HG03060 (cell line): ENCODE results near the gene HOGA1.
A peak's percentile ranks its signal among the peaks of the same experiment; 100 is the strongest.
"Not testable (repeated sequence)": the region's sequence is repeated elsewhere in the genome, so short reads cannot be mapped to it uniquely, and the experiment has no call there.

Experiments used
- ATAC-seq: cut with Tn5 transposase; IDR thresholded peaks from one replicate; pipeline ENCODE4 v1.9.1; 2021; ENCODE audit warnings: low read depth, moderate number of reproducible peaks; ENCODE audit not compliant: unreplicated experiment

The HOGA1 gene

GRCh38 chr10:97601268-97602215 lies 17.4 kb downstream of the HOGA1 start:
- ATAC-seq = no peak

GRCh38 chr10:97607095-97607636 lies 23.0 kb downstream of the HOGA1 start:
- no peak for ATAC-seq

GRCh38 chr10:97608991-97609561 lies 24.9 kb downstream of the HOGA1 start:
- no peak for ATAC-seq

- ATAC-seq = no peak
These were observed 27.3 kb downstream of the HOGA1 start for GRCh38 chr10:97611473-97611872.

DNA sequence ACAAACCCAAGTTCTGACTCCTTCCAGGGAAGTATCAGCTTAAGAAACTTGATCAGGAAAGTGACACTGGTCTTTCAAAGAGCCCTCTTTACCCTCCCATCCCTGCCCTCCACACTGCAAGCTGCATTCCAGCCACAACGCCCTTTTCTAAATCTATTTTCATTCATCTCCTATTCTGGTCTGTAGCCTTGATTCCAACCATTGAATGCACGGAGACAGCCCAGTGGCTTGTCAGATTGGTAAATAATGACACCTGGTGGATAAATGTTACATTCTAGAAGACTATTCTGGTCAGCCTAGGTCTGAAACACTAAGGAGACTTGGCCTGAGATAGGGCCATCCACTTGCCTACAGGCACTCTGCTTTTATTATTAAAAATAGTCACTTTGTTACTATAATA lies 28.2 kb downstream of the HOGA1 start:
- ATAC-seq = no peak

DNA sequence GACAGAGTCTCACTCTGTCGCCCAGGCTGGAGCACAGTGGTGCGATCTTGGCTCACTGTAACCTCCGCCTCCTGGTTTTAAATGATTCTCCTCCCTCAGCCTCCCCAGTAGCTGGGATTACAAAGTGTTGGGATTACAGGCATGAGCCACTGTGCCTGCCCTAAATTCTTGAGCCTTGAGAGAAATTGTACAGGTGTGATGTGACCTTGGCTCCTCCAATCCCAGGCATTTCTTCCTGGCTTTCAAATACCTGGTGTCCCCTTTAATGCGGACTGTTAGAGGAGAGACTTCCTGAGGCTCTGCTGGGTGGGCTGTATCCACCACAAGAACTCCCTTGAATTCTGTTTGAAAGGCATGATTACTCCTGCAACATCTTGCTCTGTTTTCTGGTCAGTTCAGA lies 34.1 kb downstream of the HOGA1 start:
- ATAC-seq = no peak

DNA sequence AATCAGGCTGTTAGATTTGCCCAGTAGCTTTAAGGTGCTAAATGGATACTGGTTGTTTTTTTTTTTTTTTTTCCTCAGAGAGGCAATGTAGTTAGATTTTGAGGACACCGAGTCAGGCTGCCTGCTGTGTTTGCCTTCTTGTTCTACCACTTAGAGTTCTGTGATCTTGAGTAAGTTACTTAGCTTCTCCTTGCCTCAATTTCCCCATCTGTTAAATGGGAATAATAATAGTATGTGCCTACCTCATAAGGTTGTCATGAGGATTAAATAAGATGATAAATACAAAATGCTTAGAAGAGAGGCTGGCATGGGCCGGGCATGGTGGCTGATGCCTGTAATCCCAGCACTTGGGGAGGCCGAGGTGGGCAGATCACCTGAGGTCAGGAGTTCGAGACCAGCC lies 34.5 kb downstream of the HOGA1 start:
- ATAC-seq = no peak

DNA sequence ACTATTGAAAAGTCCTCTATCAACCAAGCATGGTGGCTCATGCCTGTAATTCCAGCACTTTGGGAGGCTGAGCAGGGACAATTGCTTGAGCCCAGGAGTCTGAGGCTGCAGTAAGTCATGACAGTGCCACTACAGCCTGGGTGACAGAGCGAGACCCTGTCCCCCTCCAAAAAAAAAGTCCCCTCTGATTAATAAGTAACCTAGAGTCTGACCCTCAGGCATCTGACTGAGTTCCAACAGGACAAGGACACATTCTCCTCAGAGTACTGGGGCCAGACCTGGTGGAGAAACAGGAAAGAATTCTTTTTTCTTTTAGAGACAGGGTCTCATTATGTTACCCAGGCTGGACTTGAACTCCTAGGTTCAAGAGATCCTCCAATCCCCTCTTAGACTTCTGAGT lies 39.1 kb downstream of the HOGA1 start:
- no peak for ATAC-seq

GRCh38 chr10:97627731-97628130 lies 43.5 kb downstream of the HOGA1 start:
- ATAC-seq = no peak

DNA sequence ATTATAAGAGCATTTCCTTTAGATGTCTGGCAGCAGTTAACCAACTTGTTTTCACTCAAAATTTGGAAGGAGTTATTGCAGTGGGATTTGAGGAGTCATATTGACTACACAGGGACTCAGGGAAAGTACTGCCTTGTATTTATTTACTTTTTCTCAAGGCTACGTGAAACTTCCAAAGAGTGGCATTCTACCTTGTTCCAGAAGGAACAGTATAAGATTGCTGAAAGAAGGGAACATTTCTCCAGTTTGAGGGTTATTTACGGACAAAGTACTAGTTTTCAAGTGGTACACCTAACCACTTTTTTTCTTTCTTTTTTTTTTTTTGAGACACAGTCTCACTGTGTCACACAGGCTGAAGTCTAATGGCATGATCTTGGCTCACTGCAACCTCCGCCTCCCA lies 44.0 kb downstream of the HOGA1 start:
- no peak for ATAC-seq

DNA sequence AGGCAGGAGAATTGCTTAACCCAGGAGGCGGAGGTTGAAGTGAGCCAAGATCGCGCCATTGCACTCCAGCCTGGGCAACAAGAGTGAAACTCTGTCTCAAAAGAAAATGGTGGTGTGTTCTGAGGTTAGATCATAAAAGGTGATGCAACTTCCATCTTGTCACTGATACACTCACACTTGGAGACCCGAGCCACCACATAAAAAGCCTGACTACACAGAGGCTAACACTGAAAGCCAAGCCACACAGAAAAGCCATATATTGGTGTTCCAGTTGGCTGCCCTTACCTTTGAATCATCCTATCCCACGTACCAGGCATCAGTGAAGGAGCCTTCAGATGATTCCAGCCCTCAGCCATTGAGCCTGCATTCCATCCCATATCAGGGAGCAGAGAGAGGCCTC lies 45.1 kb downstream of the HOGA1 start:
- ATAC-seq = no peak

DNA sequence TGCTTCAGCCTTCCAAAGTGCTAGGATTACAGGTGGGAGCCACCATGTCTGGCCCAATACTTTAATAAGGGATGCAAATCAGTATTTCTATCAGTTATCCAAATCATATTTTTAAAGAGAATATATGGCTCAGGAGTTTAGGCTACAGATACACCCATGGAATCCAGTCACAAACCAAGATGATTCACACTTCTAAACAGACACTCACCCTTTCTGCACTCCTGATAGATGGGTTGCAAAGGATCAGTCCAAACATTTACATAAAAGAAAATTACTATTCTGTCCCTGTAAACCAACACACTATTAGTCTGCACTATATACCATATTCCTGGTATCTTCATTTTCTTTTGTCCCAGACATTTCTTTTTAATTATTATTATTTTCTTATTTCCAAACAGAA lies 46.9 kb downstream of the HOGA1 start:
- no peak for ATAC-seq

GRCh38 chr10:97632949-97633884 lies 49.0 kb downstream of the HOGA1 start, which contains the start of gene MORN4:
Gene MORN4, minus strand, starts transcription at chr10:97633500. Its CDS starts 13,847 bp downstream, at chr10:97619653.
- ATAC-seq = peak; percentile 91

DNA sequence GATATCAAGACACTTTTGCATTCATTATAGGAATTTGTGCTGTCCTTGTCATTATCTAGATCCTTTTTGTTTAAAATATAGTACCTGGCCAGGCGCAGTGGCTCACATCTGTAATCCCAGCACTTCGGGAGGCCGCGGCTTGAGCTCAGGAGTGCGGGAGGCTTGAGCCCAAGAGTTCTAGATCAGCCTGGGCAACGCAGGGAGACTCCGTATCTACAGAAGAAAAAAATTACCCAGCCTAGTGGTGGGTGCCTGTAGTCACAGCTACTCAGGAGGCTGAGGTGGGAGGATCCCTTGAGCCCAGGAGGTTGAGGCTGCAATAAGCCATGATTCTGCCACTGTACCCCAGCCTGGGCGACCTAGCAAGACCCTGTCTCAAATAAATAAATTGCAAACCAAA lies 49.7 kb downstream of the HOGA1 start:
- no peak for ATAC-seq

DNA sequence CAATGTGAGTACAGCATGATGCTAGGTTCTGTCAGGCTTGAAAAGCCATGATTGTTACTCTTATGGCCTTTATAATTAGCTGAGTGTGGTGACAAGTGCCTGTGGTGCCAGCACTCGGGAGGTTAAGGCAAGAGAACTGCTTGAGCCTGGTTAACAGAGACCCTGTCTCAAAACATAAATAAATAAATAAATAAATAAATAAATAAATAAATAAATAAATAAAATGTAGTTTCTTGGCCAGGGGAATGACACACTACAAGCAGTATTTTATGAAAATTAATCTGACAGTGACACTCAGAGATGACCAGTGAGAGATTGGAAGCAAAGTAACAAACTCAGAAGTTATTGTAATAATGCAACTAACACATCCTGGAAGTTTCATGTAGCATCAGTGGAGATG lies 51.4 kb downstream of the HOGA1 start:
- no peak for ATAC-seq

GRCh38 chr10:97639090-97639489 lies 54.9 kb downstream of the HOGA1 start:
- ATAC-seq = not testable (repeated sequence)

DNA sequence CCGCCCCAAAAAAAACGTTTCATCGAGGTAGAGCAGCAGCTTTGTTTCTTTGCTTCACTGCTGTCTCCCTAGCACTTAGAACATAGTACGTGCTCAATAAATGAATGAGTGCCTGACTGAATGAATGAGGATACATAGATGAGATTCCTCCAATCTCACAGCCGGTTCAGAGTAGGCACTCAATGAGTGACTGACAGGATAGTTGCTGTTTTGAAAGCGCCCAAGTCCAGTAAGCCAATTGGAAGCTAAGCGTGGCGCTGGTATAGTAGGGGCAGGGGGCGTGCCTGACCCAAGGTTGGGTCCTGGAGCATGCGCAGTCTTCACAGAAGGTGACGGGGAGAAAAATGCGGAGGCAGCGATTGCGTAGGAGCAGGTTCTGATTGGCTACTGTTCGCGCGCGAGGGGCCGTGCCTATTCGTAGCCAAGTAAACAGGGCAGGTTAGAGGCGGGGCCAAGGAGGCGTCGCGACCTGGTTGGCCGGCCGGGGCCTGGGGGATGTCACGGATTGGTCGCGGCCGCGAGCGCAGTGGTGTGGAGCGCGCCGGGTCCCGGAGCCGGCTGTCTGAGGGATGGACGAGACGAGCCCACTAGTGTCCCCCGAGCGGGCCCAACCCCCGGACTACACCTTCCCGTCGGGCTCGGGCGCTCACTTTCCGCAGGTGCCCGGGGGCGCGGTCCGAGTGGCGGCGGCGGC lies 56.1 kb downstream of the HOGA1 start, which contains the start of gene PI4K2A:
Gene PI4K2A (plus strand): TSS at position 498 of the 694 bp plus-strand sequence. CDS start 72 bp downstream, at position 570.
- ATAC-seq = peak; percentile 93

DNA sequence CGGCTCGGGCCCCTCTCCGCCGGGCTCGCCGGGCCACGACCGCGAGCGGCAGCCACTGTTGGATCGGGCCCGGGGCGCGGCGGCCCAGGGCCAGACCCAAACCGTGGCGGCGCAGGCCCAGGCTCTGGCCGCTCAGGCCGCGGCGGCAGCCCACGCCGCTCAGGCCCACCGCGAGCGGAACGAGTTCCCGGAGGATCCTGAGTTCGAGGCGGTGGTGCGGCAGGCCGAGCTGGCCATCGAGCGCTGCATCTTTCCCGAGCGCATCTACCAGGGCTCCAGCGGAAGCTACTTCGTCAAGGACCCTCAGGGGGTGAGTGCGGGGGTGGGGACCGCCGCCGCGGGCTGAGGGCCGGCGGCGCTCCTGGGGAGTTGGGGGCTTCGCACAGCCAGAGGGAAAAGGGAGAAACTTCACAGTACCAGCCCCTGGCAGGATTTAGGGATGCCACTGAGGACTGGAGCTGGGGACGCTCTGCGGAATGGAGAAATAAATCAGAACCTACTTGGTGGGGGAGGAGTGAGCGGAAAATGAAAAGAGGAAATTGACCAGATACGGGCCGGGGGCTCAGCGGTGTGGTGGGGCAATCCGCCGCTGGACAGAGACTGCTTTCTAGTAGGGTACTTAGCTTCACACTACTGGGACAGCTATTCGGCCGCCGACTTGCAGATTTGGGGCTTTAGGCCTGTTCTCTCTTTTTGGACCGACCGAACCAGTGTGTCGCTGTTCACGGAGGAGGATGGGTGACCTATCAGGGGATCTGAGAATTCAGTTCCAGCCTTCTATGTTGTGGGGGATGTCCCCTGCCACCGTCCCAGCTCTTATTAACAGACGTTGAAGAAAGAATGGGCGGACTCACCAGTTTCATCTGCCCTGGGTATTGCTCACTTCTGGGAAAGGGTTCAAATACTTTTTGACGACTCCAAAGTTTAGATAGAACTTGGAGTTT lies 57.0 kb downstream of the HOGA1 start:
- no peak for ATAC-seq
